ENCODE data around the gene MYB. TPM values are rescaled to one million over a fixed set of nuclear protein-coding genes. Genes with fewer than 3 reads are reported as not detected.

MYB gene
- total and polyA plus RNA-seq, 2 experiments from 2014 or later, result 0.17 to 0.36 TPM

DNA sequence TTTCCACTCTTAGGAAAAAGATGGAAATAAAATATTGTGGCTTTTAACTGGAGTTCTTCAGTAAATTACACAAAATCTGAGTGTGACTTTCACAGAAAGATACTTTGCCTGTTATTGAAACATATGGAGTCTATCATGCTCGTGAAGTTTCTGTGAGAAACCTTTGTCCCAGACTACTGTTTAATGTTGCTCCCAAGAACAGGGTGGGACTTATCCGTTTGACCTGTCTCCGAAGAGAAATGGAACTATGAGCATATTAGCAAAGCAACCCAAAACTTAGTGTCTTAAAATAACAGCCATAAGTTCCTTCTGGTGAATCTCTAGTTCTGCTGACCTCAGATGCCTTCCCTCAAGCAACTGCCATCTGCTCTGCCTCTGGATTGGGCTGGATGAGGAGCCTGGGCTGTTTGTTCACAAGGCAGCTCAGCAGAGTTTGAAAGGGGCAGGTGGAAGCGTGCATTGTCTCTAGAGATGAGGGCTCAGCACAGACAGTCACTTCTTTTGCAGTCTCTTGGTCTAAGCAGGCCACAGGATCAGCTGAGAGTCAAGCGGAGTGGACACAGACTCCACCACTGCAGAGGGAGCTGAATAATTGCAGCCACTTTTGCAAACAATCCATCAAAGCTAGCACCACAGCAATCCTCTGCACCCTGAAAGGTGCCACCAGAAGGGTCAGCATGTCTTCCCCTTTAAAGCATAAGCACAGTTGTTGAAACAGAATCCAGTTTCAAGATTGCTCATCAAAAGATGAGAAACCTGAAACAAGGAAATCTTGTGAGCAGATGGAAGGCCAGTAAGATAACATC lies 52.8 kb downstream of the MYB start:
- H3K27me3 ChIP-seq, result peaks cover 5% of the 10 kb centered on the region
- H3K9me3 ChIP-seq (ENCODE audit: low read depth), result no peaks in the 10 kb centered on the region
- no peak overlapping the region for H3K4me2 ChIP-seq
- no peaks in the 10 kb centered on the region for H4K20me1 ChIP-seq (ENCODE audit: insufficient read depth, poor library complexity, severe bottlenecking)
- no peak overlapping the region for H3K27ac ChIP-seq
- H2AFZ ChIP-seq, result no peak overlapping the region
- DNase-seq (ENCODE audit: low spot score), result no peak
- 80% methylated on average over 5 of the region's 5 CpGs for WGBS (ENCODE audit: low lambda C conversion rate, missing lambda C conversion rate)
- H3K79me2 ChIP-seq, result no peaks in the 10 kb centered on the region
- H3K36me3 ChIP-seq (replicated peaks; ENCODE audit: insufficient read depth, low read depth), result no peaks in the 10 kb centered on the region
- H3K4me3 ChIP-seq, result no peak overlapping the region
- TF ChIP-seq, protein P1, sequence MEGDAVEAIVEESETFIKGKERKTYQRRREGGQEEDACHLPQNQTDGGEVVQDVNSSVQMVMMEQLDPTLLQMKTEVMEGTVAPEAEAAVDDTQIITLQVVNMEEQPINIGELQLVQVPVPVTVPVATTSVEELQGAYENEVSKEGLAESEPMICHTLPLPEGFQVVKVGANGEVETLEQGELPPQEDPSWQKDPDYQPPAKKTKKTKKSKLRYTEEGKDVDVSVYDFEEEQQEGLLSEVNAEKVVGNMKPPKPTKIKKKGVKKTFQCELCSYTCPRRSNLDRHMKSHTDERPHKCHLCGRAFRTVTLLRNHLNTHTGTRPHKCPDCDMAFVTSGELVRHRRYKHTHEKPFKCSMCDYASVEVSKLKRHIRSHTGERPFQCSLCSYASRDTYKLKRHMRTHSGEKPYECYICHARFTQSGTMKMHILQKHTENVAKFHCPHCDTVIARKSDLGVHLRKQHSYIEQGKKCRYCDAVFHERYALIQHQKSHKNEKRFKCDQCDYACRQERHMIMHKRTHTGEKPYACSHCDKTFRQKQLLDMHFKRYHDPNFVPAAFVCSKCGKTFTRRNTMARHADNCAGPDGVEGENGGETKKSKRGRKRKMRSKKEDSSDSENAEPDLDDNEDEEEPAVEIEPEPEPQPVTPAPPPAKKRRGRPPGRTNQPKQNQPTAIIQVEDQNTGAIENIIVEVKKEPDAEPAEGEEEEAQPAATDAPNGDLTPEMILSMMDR (IDR thresholded peaks at IDR 0.05; ENCODE audit: poor library complexity), result no peak
- TF ChIP-seq EZH2 (IDR thresholded peaks at IDR 0.05; ENCODE audit: borderline replicate concordance), result no peak
- TF ChIP-seq EZH2phosphoT487 (IDR thresholded peaks at IDR 0.05; ENCODE audit: low read depth, severe bottlenecking, unreplicated experiment), result no peak
- no peaks in the 10 kb centered on the region for H3K4me1 ChIP-seq (ENCODE audit: insufficient read depth)
- H3K9me2 ChIP-seq (replicated peaks; ENCODE audit: insufficient read depth), result no peaks in the 10 kb centered on the region

DNA sequence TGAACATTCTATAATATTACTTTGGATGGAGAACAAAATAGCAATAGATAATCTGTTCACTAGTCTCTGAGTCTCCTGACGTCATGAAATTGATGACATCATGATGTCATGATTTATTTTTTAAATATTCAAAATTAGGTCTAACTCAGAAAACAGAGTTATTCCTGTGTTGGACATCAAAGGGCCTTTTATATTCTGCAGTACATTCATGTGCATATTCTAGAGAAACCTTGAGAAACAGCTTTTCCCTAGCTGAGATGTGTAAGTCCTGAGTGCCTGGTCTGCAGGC lies 53.3 kb downstream of the MYB start:
- WGBS (ENCODE audit: low lambda C conversion rate, missing lambda C conversion rate), result 73% methylated on average over 1 of the region's 1 CpG

DNA sequence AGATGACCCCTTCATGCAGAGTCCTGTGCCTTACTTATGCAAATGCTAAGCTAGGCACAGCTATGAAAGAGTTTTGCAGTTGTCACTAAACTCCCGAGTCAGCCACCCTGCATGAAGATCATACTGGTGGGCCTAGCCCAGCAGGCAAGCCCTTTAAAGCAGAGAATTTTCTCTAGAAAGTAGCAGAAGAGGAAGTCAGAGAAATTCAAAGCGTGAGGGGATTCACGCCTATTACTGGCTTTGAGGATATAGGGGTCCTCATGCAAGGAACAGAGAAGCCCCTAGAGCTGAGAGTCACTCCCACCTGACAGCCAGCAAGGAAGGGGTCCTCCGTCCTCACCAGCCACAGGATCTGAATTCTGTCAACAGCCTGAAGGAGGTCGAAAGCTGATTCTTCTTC lies 54.6 kb downstream of the MYB start:
- Histone ChIP-seq H3K4me3 (no peak overlapping the region), H4K20me1 (ENCODE audit: insufficient read depth, poor library complexity, severe bottlenecking) (no peaks in the 10 kb centered on the region), H3K4me2 (no peak overlapping the region), H3K36me3 (replicated peaks; ENCODE audit: insufficient read depth, low read depth) (no peaks in the 10 kb centered on the region), H3K4me1 (ENCODE audit: insufficient read depth) (no peaks in the 10 kb centered on the region), H3K27me3 (peaks cover 5% of the 10 kb centered on the region), H3K9me3 (ENCODE audit: low read depth) (no peaks in the 10 kb centered on the region), H3K27ac (no peak overlapping the region), H3K79me2 (no peaks in the 10 kb centered on the region), H2AFZ (no peak overlapping the region), H3K9me2 (replicated peaks; ENCODE audit: insufficient read depth) (no peaks in the 10 kb centered on the region)
- WGBS (ENCODE audit: low lambda C conversion rate, missing lambda C conversion rate), result 92% methylated on average over 5 of the region's 5 CpGs
- DNase-seq (ENCODE audit: low spot score), result no peak
- TF ChIP-seq EZH2phosphoT487 (IDR thresholded peaks at IDR 0.05; ENCODE audit: low read depth, severe bottlenecking, unreplicated experiment) (no peak), EZH2 (IDR thresholded peaks at IDR 0.05; ENCODE audit: borderline replicate concordance) (no peak)
- TF ChIP-seq, protein P1 (IDR thresholded peaks at IDR 0.05; ENCODE audit: poor library complexity), result no peak

More for the DNA sequence above, 53.3 kb downstream of the MYB start:
- no peaks in the 10 kb centered on the region for H3K36me3 ChIP-seq (replicated peaks; ENCODE audit: insufficient read depth, low read depth)
- no peak overlapping the region for H2AFZ ChIP-seq
- no peaks in the 10 kb centered on the region for H3K9me3 ChIP-seq (ENCODE audit: low read depth)
- no peak overlapping the region for H3K27ac ChIP-seq
- no peaks in the 10 kb centered on the region for H4K20me1 ChIP-seq (ENCODE audit: insufficient read depth, poor library complexity, severe bottlenecking)
- H3K4me3 ChIP-seq, result no peak overlapping the region
- no peak overlapping the region for H3K4me2 ChIP-seq
- no peak for DNase-seq (ENCODE audit: low spot score)
- TF ChIP-seq, protein P1 (IDR thresholded peaks at IDR 0.05; ENCODE audit: poor library complexity), result no peak
- TF ChIP-seq EZH2 (IDR thresholded peaks at IDR 0.05; ENCODE audit: borderline replicate concordance), result no peak
- H3K79me2 ChIP-seq, result no peaks in the 10 kb centered on the region
- H3K4me1 ChIP-seq (ENCODE audit: insufficient read depth), result no peaks in the 10 kb centered on the region
- peaks cover 5% of the 10 kb centered on the region for H3K27me3 ChIP-seq
- no peaks in the 10 kb centered on the region for H3K9me2 ChIP-seq (replicated peaks; ENCODE audit: insufficient read depth)

Data from hepatocyte (in vitro differentiated cells).